ENCODE results near the gene ITPR2.

Gene ITPR2

GRCh38 chr12:26737487-26738030 lies 95.4 kb downstream of the ITPR2 start:
- H2AFZ ChIP-seq (ENCODE audit: insufficient read depth, low read length, poor library complexity), result no peak overlapping the region
- no peaks in the 10 kb centered on the region for H3K27me3 ChIP-seq (ENCODE audit: insufficient read depth, low read length)
- H2BK5ac ChIP-seq (ENCODE audit: low read depth, low read length, poor library complexity), result no peak overlapping the region
- H3K79me2 ChIP-seq (ENCODE audit: control insufficient read depth, insufficient read depth, low read length, poor library complexity), result peaks cover 2% of the 10 kb centered on the region
- H4K8ac ChIP-seq (ENCODE audit: low read depth, low read length), result no peak overlapping the region
- H2AK5ac ChIP-seq (ENCODE audit: low read length), result no peak overlapping the region
- H3K4me3 ChIP-seq (ENCODE audit: low read depth, low read length), result no peak overlapping the region
- H2BK12ac ChIP-seq (ENCODE audit: low read length), result no peak overlapping the region
- peaks cover 0 to 5% of the 10 kb centered on the region in 2 experiments for H3K4me1 ChIP-seq (ENCODE audit: control insufficient read depth in 1 of 2, insufficient read depth in 2 of 2, low read length in 2 of 2)
- H3K4ac ChIP-seq (ENCODE audit: low read depth, low read length), result no peak overlapping the region
- no peak overlapping the region for H3K23ac ChIP-seq (ENCODE audit: low read length)
- DNase-seq, result no peak
- H3K79me1 ChIP-seq (ENCODE audit: low read length), result peaks cover 2% of the 10 kb centered on the region
- no peak overlapping the region for H3K14ac ChIP-seq (ENCODE audit: low read length)
- no peak overlapping the region for H2BK120ac ChIP-seq (ENCODE audit: insufficient read depth, low read length, poor library complexity)
- H3K4me2 ChIP-seq (ENCODE audit: low read length), result no peak overlapping the region
- H3K9me3 ChIP-seq (ENCODE audit: insufficient read depth, low read depth, low read length), result no peaks in the 10 kb centered on the region
- no peak overlapping the region for H4K12ac ChIP-seq (ENCODE audit: low read depth, low read length)
- no peaks in the 10 kb centered on the region for H3K36me3 ChIP-seq (ENCODE audit: control insufficient read depth in 1 of 2, insufficient read depth in 2 of 2, low read length in 2 of 2)
- H4K91ac ChIP-seq (ENCODE audit: low read depth, low read length), result no peak overlapping the region
- WGBS (ENCODE audit: extremely low coverage, insufficient coverage, insufficient read length), result no CpG with 5 or more reads among the region's 10 CpGs
- H3K9ac ChIP-seq (ENCODE audit: low read length), result no peak overlapping the region
- no peak overlapping the region for H3K18ac ChIP-seq (ENCODE audit: low read length)
- no peak overlapping the region for H3K27ac ChIP-seq (ENCODE audit: low read depth, low read length)

GRCh38 chr12:26736563-26737486 lies 96.2 kb downstream of the ITPR2 start:
- Histone ChIP-seq H3K79me1 (ENCODE audit: low read length) (peaks cover 2% of the 10 kb centered on the region), H3K4me2 (ENCODE audit: low read length) (no peak overlapping the region), H2AK5ac (ENCODE audit: low read length) (no peak overlapping the region), H3K36me3 (ENCODE audit: control insufficient read depth in 1 of 2, insufficient read depth in 2 of 2, low read length in 2 of 2) (no peaks in the 10 kb centered on the region), H3K14ac (ENCODE audit: low read length) (no peak overlapping the region), H3K23ac (ENCODE audit: low read length) (no peak overlapping the region), H2BK12ac (ENCODE audit: low read length) (no peak overlapping the region), H3K9ac (ENCODE audit: low read length) (no peak overlapping the region), H2AFZ (ENCODE audit: insufficient read depth, low read length, poor library complexity) (no peak overlapping the region), H3K9me3 (ENCODE audit: insufficient read depth, low read depth, low read length) (no peaks in the 10 kb centered on the region), H4K91ac (ENCODE audit: low read depth, low read length) (no peak overlapping the region), H3K27me3 (ENCODE audit: insufficient read depth, low read length) (no peaks in the 10 kb centered on the region), H3K4ac (ENCODE audit: low read depth, low read length) (no peak overlapping the region), H3K4me3 (ENCODE audit: low read depth, low read length) (no peak overlapping the region), H2BK120ac (ENCODE audit: insufficient read depth, low read length, poor library complexity) (no peak overlapping the region), H3K79me2 (ENCODE audit: control insufficient read depth, insufficient read depth, low read length, poor library complexity) (no peaks in the 10 kb centered on the region), H2BK5ac (ENCODE audit: low read depth, low read length, poor library complexity) (no peak overlapping the region), H3K27ac (ENCODE audit: low read depth, low read length) (no peak overlapping the region), H4K12ac (ENCODE audit: low read depth, low read length) (no peak overlapping the region), H4K8ac (ENCODE audit: low read depth, low read length) (no peak overlapping the region), H3K4me1 (ENCODE audit: control insufficient read depth in 1 of 2, insufficient read depth in 2 of 2, low read length in 2 of 2) (peaks cover 0 to 3% of the 10 kb centered on the region in 2 experiments), H3K18ac (ENCODE audit: low read length) (no peak overlapping the region)
- no peak for DNase-seq
- WGBS (ENCODE audit: extremely low coverage, insufficient coverage, insufficient read length), result 67% methylated on average over 1 of the region's 16 CpGs

GRCh38 chr12:26735249-26735639 lies 97.8 kb downstream of the ITPR2 start:
- Histone ChIP-seq H2BK120ac (ENCODE audit: insufficient read depth, low read length, poor library complexity) (no peak overlapping the region), H3K4me1 (ENCODE audit: control insufficient read depth in 1 of 2, insufficient read depth in 2 of 2, low read length in 2 of 2) (no peaks in the 10 kb centered on the region), H2BK5ac (ENCODE audit: low read depth, low read length, poor library complexity) (no peak overlapping the region), H3K9me3 (ENCODE audit: insufficient read depth, low read depth, low read length) (no peaks in the 10 kb centered on the region), H3K79me2 (ENCODE audit: control insufficient read depth, insufficient read depth, low read length, poor library complexity) (no peaks in the 10 kb centered on the region), H3K4ac (ENCODE audit: low read depth, low read length) (no peak overlapping the region), H4K8ac (ENCODE audit: low read depth, low read length) (no peak overlapping the region), H3K14ac (ENCODE audit: low read length) (no peak overlapping the region), H2AK5ac (ENCODE audit: low read length) (no peak overlapping the region), H2BK12ac (ENCODE audit: low read length) (no peak overlapping the region), H3K36me3 (ENCODE audit: control insufficient read depth in 1 of 2, insufficient read depth in 2 of 2, low read length in 2 of 2) (no peaks in the 10 kb centered on the region), H3K79me1 (ENCODE audit: low read length) (no peaks in the 10 kb centered on the region), H4K91ac (ENCODE audit: low read depth, low read length) (no peak overlapping the region), H3K27ac (ENCODE audit: low read depth, low read length) (no peak overlapping the region), H3K23ac (ENCODE audit: low read length) (no peak overlapping the region), H3K4me2 (ENCODE audit: low read length) (no peak overlapping the region), H3K18ac (ENCODE audit: low read length) (no peak overlapping the region), H3K27me3 (ENCODE audit: insufficient read depth, low read length) (no peaks in the 10 kb centered on the region), H4K12ac (ENCODE audit: low read depth, low read length) (no peak overlapping the region), H3K9ac (ENCODE audit: low read length) (no peak overlapping the region), H3K4me3 (ENCODE audit: low read depth, low read length) (no peak overlapping the region), H2AFZ (ENCODE audit: insufficient read depth, low read length, poor library complexity) (no peak overlapping the region)
- DNase-seq, result no peak
- no CpG with 5 or more reads among the region's 1 CpG for WGBS (ENCODE audit: extremely low coverage, insufficient coverage, insufficient read length)

- WGBS (ENCODE audit: extremely low coverage, insufficient coverage, insufficient read length), result no CpG with 5 or more reads among the region's 8 CpGs
These were observed 98.3 kb downstream of the ITPR2 start for GRCh38 chr12:26734510-26735248.

More at GRCh38 chr12:26734510-26735248, 98.3 kb downstream of the ITPR2 start:
- no peak overlapping the region for H4K12ac ChIP-seq (ENCODE audit: low read depth, low read length)
- no peaks in the 10 kb centered on the region for H3K79me2 ChIP-seq (ENCODE audit: control insufficient read depth, insufficient read depth, low read length, poor library complexity)
- no peaks in the 10 kb centered on the region for H3K79me1 ChIP-seq (ENCODE audit: low read length)
- H4K8ac ChIP-seq (ENCODE audit: low read depth, low read length), result no peak overlapping the region
- no peak overlapping the region for H2AFZ ChIP-seq (ENCODE audit: insufficient read depth, low read length, poor library complexity)
- no peak overlapping the region for H3K18ac ChIP-seq (ENCODE audit: low read length)
- no peak overlapping the region for H3K23ac ChIP-seq (ENCODE audit: low read length)
- H3K4me1 ChIP-seq (ENCODE audit: control insufficient read depth in 1 of 2, insufficient read depth in 2 of 2, low read length in 2 of 2), result no peaks in the 10 kb centered on the region
- H3K4me3 ChIP-seq (ENCODE audit: low read depth, low read length), result no peak overlapping the region
- H4K91ac ChIP-seq (ENCODE audit: low read depth, low read length), result no peak overlapping the region
- no peak overlapping the region for H3K4me2 ChIP-seq (ENCODE audit: low read length)
- H2BK5ac ChIP-seq (ENCODE audit: low read depth, low read length, poor library complexity), result no peak overlapping the region
- H3K14ac ChIP-seq (ENCODE audit: low read length), result no peak overlapping the region
- H3K36me3 ChIP-seq (ENCODE audit: control insufficient read depth in 1 of 2, insufficient read depth in 2 of 2, low read length in 2 of 2), result no peaks in the 10 kb centered on the region
- no peak overlapping the region for H2AK5ac ChIP-seq (ENCODE audit: low read length)
- DNase-seq, result no peak
- no peak overlapping the region for H2BK120ac ChIP-seq (ENCODE audit: insufficient read depth, low read length, poor library complexity)
- H3K9me3 ChIP-seq (ENCODE audit: insufficient read depth, low read depth, low read length), result no peaks in the 10 kb centered on the region
- H3K4ac ChIP-seq (ENCODE audit: low read depth, low read length), result no peak overlapping the region
- H3K27ac ChIP-seq (ENCODE audit: low read depth, low read length), result no peak overlapping the region
- H2BK12ac ChIP-seq (ENCODE audit: low read length), result no peak overlapping the region
- H3K9ac ChIP-seq (ENCODE audit: low read length), result no peak overlapping the region
- H3K27me3 ChIP-seq (ENCODE audit: insufficient read depth, low read length), result no peaks in the 10 kb centered on the region

Data from trophoblast cell (in vitro differentiated cells and primary cell).